ENCODE measurements around the gene ZNF672.

- TF ChIP-seq, protein P1, sequence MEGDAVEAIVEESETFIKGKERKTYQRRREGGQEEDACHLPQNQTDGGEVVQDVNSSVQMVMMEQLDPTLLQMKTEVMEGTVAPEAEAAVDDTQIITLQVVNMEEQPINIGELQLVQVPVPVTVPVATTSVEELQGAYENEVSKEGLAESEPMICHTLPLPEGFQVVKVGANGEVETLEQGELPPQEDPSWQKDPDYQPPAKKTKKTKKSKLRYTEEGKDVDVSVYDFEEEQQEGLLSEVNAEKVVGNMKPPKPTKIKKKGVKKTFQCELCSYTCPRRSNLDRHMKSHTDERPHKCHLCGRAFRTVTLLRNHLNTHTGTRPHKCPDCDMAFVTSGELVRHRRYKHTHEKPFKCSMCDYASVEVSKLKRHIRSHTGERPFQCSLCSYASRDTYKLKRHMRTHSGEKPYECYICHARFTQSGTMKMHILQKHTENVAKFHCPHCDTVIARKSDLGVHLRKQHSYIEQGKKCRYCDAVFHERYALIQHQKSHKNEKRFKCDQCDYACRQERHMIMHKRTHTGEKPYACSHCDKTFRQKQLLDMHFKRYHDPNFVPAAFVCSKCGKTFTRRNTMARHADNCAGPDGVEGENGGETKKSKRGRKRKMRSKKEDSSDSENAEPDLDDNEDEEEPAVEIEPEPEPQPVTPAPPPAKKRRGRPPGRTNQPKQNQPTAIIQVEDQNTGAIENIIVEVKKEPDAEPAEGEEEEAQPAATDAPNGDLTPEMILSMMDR (IDR thresholded peaks at IDR 0.05; ENCODE audit: low read depth, low read length, missing input control) = no peak
- TF ChIP-seq ATF3 (IDR thresholded peaks at IDR 0.05) (no peak), SP1 (IDR thresholded peaks at IDR 0.05) (no peak), RAD21 (IDR thresholded peaks at IDR 0.05) (no peak), REST (IDR thresholded peaks at IDR 0.05) (no peak)
These were observed 43.2 kb downstream of the ZNF672 start for GRCh38 chr1:248881261-248881660.

All from liver (tissue), 3 donors.